HUES48 (cell line): ENCODE results near the gene HOXA6.

ENCODE experiments used
- H3K27ac ChIP-seq: one replicate; pipeline ENCODE4 v1.7.0; 2013; ENCODE audit warnings: low read depth, low read length, inconsistent platforms
- H3K27me3 ChIP-seq: 2 replicates; pipeline ENCODE4 v1.6.1; 2013; ENCODE audit warnings: mild to moderate bottlenecking, low read length; ENCODE audit not compliant: control insufficient read depth, insufficient read depth
- H3K36me3 ChIP-seq: 2 replicates; pipeline ENCODE4 v1.6.1; 2013; ENCODE audit warnings: low read length; ENCODE audit not compliant: control insufficient read depth, insufficient read depth
- H3K4me1 ChIP-seq: 2 replicates; pipeline ENCODE4 v1.6.1; 2013; ENCODE audit warnings: mild to moderate bottlenecking, low read length; ENCODE audit not compliant: control insufficient read depth, insufficient read depth
- H3K4me3 ChIP-seq: 2 replicates; pipeline ENCODE4 v1.5.1; 2013; ENCODE audit warnings: mild to moderate bottlenecking, low read depth, low read length
- H3K9ac ChIP-seq: 2 replicates; pipeline ENCODE4 v1.6.1; 2013; ENCODE audit warnings: mild to moderate bottlenecking, low read depth, low read length, moderate library complexity
- H3K9me3 ChIP-seq: 2 replicates; pipeline ENCODE4 v1.6.1; 2013; ENCODE audit warnings: low read length; ENCODE audit not compliant: control insufficient read depth, insufficient read depth

Gene HOXA6

GRCh38 chr7:27143950-27144780, 3.4 kb downstream of the HOXA6 start:
- H3K4me3 ChIP-seq, result no peak overlapping the region
- H3K9me3 ChIP-seq, result no peaks in the 10 kb centered on the region
- H3K27ac ChIP-seq, result no peak overlapping the region
- H3K36me3 ChIP-seq, result no peaks in the 10 kb centered on the region
- peaks cover 4% of the 10 kb centered on the region; the same call in 1 of the 2 replicates for H3K4me1 ChIP-seq
- H3K27me3 ChIP-seq, result peaks cover 100% of the 10 kb centered on the region
- H3K9ac ChIP-seq, result no peak overlapping the region

- H3K4me1 ChIP-seq, result peaks cover 4% of the 10 kb centered on the region; the same call in 1 of the 2 replicates
- no peaks in the 10 kb centered on the region for H3K36me3 ChIP-seq
- H3K9me3 ChIP-seq, result no peaks in the 10 kb centered on the region
- peak within 1 kb of the TSS; percentile 60 for H3K4me3 ChIP-seq
- no peak within 1 kb of the TSS for H3K27ac ChIP-seq
- no peak within 1 kb of the TSS for H3K9ac ChIP-seq
- peaks cover 100% of the 10 kb centered on the region for H3K27me3 ChIP-seq
These were observed 4.3 kb downstream of the HOXA6 start, which contains the start of gene HOXA5 for GRCh38 chr7:27143023-27143949. Gene HOXA5, minus strand, starts transcription at chr7:27143681. Its CDS starts 74 bp downstream, at chr7:27143607.

- Histone ChIP-seq H3K27ac (no peak overlapping the region), H3K9ac (no peak overlapping the region), H3K4me3 (peak overlapping the region; percentile 60; the same call in 1 of the 2 replicates), H3K36me3 (no peaks in the 10 kb centered on the region), H3K9me3 (no peaks in the 10 kb centered on the region), H3K27me3 (peaks cover 100% of the 10 kb centered on the region), H3K4me1 (peaks cover 4% of the 10 kb centered on the region; the same call in 1 of the 2 replicates)
These were observed 5.0 kb downstream of the HOXA6 start for GRCh38 chr7:27142580-27143022.

- 0 out of 2 replicates have a peak, but pooled peaks cover 4% of the 10 kb centered on the region for H3K4me1 ChIP-seq
- no peak overlapping the region for H3K9ac ChIP-seq
- H3K4me3 ChIP-seq, result no peak overlapping the region
- H3K27ac ChIP-seq, result no peak overlapping the region
- no peaks in the 10 kb centered on the region for H3K36me3 ChIP-seq
- peaks cover 100% of the 10 kb centered on the region for H3K27me3 ChIP-seq
- no peaks in the 10 kb centered on the region for H3K9me3 ChIP-seq
These were observed 5.5 kb downstream of the HOXA6 start for GRCh38 chr7:27141923-27142579.

- H3K4me1 ChIP-seq, result 0 out of 2 replicates have a peak, but pooled peaks cover 4% of the 10 kb centered on the region
- H3K9ac ChIP-seq, result no peak overlapping the region
- no peaks in the 10 kb centered on the region for H3K36me3 ChIP-seq
- H3K9me3 ChIP-seq, result no peaks in the 10 kb centered on the region
- peaks cover 100% of the 10 kb centered on the region for H3K27me3 ChIP-seq
- no peak overlapping the region for H3K4me3 ChIP-seq
- H3K27ac ChIP-seq, result no peak overlapping the region
These were observed 6.2 kb downstream of the HOXA6 start for GRCh38 chr7:27141137-27141922.

- Histone ChIP-seq H3K9ac (no peak overlapping the region), H3K4me3 (no peak overlapping the region), H3K36me3 (no peaks in the 10 kb centered on the region), H3K27me3 (peaks cover 100% of the 10 kb centered on the region), H3K27ac (no peak overlapping the region), H3K9me3 (no peaks in the 10 kb centered on the region), H3K4me1 (0 out of 2 replicates have a peak, but pooled peaks cover 4% of the 10 kb centered on the region)
These were observed 7.3 kb downstream of the HOXA6 start for GRCh38 chr7:27140126-27140857.

- no peaks in the 10 kb centered on the region for H3K9me3 ChIP-seq
- H3K36me3 ChIP-seq, result no peaks in the 10 kb centered on the region
- no peak overlapping the region for H3K9ac ChIP-seq
- H3K4me3 ChIP-seq, result no peak overlapping the region; the same call in 1 of the 2 replicates
- 0 out of 2 replicates have a peak, but pooled peaks cover 4% of the 10 kb centered on the region for H3K4me1 ChIP-seq
- no peak overlapping the region for H3K27ac ChIP-seq
- H3K27me3 ChIP-seq, result peaks cover 100% of the 10 kb centered on the region
These were observed 8.0 kb downstream of the HOXA6 start for GRCh38 chr7:27139334-27140125.

GRCh38 chr7:27138985-27139333, 8.6 kb downstream of the HOXA6 start:
- H3K27me3 ChIP-seq, result peaks cover 100% of the 10 kb centered on the region
- no peak overlapping the region for H3K9ac ChIP-seq
- no peaks in the 10 kb centered on the region for H3K36me3 ChIP-seq
- H3K9me3 ChIP-seq, result no peaks in the 10 kb centered on the region
- 0 out of 2 replicates have a peak, but pooled peaks cover 4% of the 10 kb centered on the region for H3K4me1 ChIP-seq
- no peak overlapping the region for H3K27ac ChIP-seq
- no peak overlapping the region for H3K4me3 ChIP-seq

- Histone ChIP-seq H3K36me3 (no peaks in the 10 kb centered on the region), H3K27ac (no peak overlapping the region), H3K9me3 (no peaks in the 10 kb centered on the region), H3K27me3 (peaks cover 100% of the 10 kb centered on the region), H3K4me3 (no peak overlapping the region), H3K9ac (no peak overlapping the region), H3K4me1 (0 out of 2 replicates have a peak, but pooled peaks cover 3% of the 10 kb centered on the region)
These were observed 9.1 kb downstream of the HOXA6 start for GRCh38 chr7:27138472-27138871.
